ENCODE measurements around the gene USP5. TPM values are rescaled to one million over a fixed set of nuclear protein-coding genes. Genes with fewer than 3 reads are reported as not detected.

Gene USP5
- polyA plus RNA-seq, 1 donor from 2014 or later, result 130 TPM

- Histone ChIP-seq H3K9me3 (ENCODE audit: low read length) (no peaks in the 10 kb centered on the region), H3K9ac (ENCODE audit: low read length) (no peak overlapping the region), H3K4me3 (ENCODE audit: low read length) (no peak overlapping the region), H3K79me2 (replicated peaks; ENCODE audit: insufficient read depth, low read length) (no peaks in the 10 kb centered on the region), H3K27ac (ENCODE audit: low read length) (no peak overlapping the region), H3K36me3 (ENCODE audit: insufficient read depth, low read length) (no peaks in the 10 kb centered on the region), H3F3A (ENCODE audit: insufficient read depth, low read length, poor library complexity, severe bottlenecking) (peaks cover 4% of the 10 kb centered on the region), H4K20me1 (ENCODE audit: insufficient read depth) (no peaks in the 10 kb centered on the region), H3K27me3 (ENCODE audit: insufficient read depth, low read depth, low read length) (no peaks in the 10 kb centered on the region), H3K4me2 (ENCODE audit: low read length) (no peak overlapping the region), H2AFZ (ENCODE audit: low read depth, low read length) (no peak overlapping the region), H3K9me2 (ENCODE audit: insufficient read depth, low read length) (no peaks in the 10 kb centered on the region)
- TF ChIP-seq POLR2AphosphoS5 (IDR thresholded peaks at IDR 0.05) (no peak), CTCF (IDR thresholded peaks at IDR 0.05; ENCODE audit: poor library complexity, severe bottlenecking) (no peak), SMC3 (conservative IDR thresholded peaks at IDR 0.05; ENCODE audit: poor library complexity) (no peak), EZH2 (IDR thresholded peaks at IDR 0.05; ENCODE audit: borderline replicate concordance, insufficient read depth, low read length, poor library complexity, severe bottlenecking) (no peak), REST (IDR thresholded peaks at IDR 0.05; ENCODE audit: borderline replicate concordance) (no peak), EP300 (conservative IDR thresholded peaks at IDR 0.05; ENCODE audit: poor library complexity, severe bottlenecking) (no peak), TAF1 (IDR thresholded peaks at IDR 0.05; ENCODE audit: low read depth) (no peak), RAD21 (conservative IDR thresholded peaks at IDR 0.05) (no peak)
Observed at GRCh38 chr12:6902448-6902847, 50.5 kb downstream of the USP5 start.

- Histone ChIP-seq H3K79me2 (replicated peaks; ENCODE audit: insufficient read depth, low read length) (no peaks in the 10 kb centered on the region), H3K36me3 (ENCODE audit: insufficient read depth, low read length) (no peaks in the 10 kb centered on the region), H4K20me1 (ENCODE audit: insufficient read depth) (no peaks in the 10 kb centered on the region), H3F3A (ENCODE audit: insufficient read depth, low read length, poor library complexity, severe bottlenecking) (peaks cover 4% of the 10 kb centered on the region), H3K9ac (ENCODE audit: low read length) (peak overlapping the region; percentile 82), H3K27ac (ENCODE audit: low read length) (peak overlapping the region; percentile 92), H3K9me2 (ENCODE audit: insufficient read depth, low read length) (no peaks in the 10 kb centered on the region), H3K4me3 (ENCODE audit: low read length) (peak overlapping the region; percentile 67), H3K9me3 (ENCODE audit: low read length) (no peaks in the 10 kb centered on the region), H3K27me3 (ENCODE audit: insufficient read depth, low read depth, low read length) (no peaks in the 10 kb centered on the region), H2AFZ (ENCODE audit: low read depth, low read length) (peak overlapping the region; percentile 43), H3K4me2 (ENCODE audit: low read length) (peak overlapping the region; percentile 26)
- TF ChIP-seq EP300 (conservative IDR thresholded peaks at IDR 0.05; ENCODE audit: poor library complexity, severe bottlenecking) (no peak), CTCF (IDR thresholded peaks at IDR 0.05; ENCODE audit: poor library complexity, severe bottlenecking) (no peak), TAF1 (IDR thresholded peaks at IDR 0.05; ENCODE audit: low read depth) (no peak), EZH2 (IDR thresholded peaks at IDR 0.05; ENCODE audit: borderline replicate concordance, insufficient read depth, low read length, poor library complexity, severe bottlenecking) (no peak), SMC3 (conservative IDR thresholded peaks at IDR 0.05; ENCODE audit: poor library complexity) (no peak), REST (IDR thresholded peaks at IDR 0.05; ENCODE audit: borderline replicate concordance) (no peak), POLR2AphosphoS5 (IDR thresholded peaks at IDR 0.05) (no peak), MXI1 (conservative IDR thresholded peaks at IDR 0.05; ENCODE audit: poor library complexity, severe bottlenecking) (no peak), RAD21 (conservative IDR thresholded peaks at IDR 0.05) (no peak)
Observed at GRCh38 chr12:6903722-6904121, 51.8 kb downstream of the USP5 start.
